ENCODE results near the gene ABCG1.
"Not testable (repeated sequence)": the region's sequence is repeated elsewhere in the genome, so short reads cannot be mapped to it uniquely, and the experiment has no call there.

ABCG1 gene

DNA sequence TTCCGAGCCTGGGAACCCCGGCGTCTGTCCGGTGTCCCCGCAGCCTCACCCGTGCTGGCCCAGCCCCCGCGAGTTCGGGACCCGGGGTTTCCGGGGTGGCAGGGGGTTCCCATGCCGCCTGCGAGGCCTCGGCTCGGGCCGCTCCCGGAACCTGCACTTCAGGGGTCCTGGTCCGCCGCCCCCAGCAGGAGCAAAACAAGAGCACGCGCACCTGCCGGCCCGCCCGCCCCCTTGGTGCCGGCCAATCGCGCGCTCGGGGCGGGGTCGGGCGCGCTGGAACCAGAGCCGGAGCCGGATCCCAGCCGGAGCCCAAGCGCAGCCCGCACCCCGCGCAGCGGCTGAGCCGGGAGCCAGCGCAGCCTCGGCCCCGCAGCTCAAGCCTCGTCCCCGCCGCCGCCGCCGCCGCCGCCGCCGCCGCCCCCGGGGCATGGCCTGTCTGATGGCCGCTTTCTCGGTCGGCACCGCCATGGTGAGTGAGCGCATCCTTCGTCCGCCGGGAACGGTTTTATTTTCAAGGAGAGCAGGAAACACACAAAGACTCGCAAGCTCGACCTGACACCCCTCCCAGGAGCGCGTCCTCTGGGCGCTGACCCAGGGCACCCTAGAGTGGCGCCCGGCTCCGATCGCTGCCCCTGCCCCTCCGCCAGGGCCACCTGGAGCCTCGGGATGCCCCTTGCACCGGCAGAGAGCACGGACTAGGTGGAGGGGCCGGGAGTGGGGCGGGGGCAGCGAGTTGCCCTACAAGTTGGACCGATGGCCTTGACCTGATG, at the start of gene ABCG1:
TSS of gene ABCG1 (plus strand) at position 305 of the 770 bp plus-strand sequence. CDS start at position 428, 123 bp downstream.
- peak within 1 kb of the TSS; percentile 72 to 76 for H3K4me3 ChIP-seq (ENCODE audit: low read depth in 1 of 2, low read length in 2 of 2)
- peaks cover 0 to 2% of the 10 kb centered on the region in 2 donors for H3K27me3 ChIP-seq (ENCODE audit: control insufficient read depth in 1 of 2, insufficient read depth in 2 of 2, low read length in 2 of 2)
- peak within 1 kb of the TSS; percentile 36 for H3K27ac ChIP-seq (ENCODE audit: low read depth, low read length)
- H3K4me1 ChIP-seq (ENCODE audit: control insufficient read depth in 1 of 2, insufficient read depth in 2 of 2, low read length in 2 of 2): peaks cover 10 to 18% of the 10 kb centered on the region in 2 donors
- H3K9ac ChIP-seq (ENCODE audit: low read depth in 1 of 2, low read length in 2 of 2): peak within 1 kb of the TSS; percentile 43 to 69
- no peaks in the 10 kb centered on the region for H3K9me3 ChIP-seq (ENCODE audit: control insufficient read depth in 1 of 2, low read length in 2 of 2)
- H3K36me3 ChIP-seq (ENCODE audit: control insufficient read depth in 1 of 2, insufficient read depth in 2 of 2, low read length in 2 of 2): no peaks in the 10 kb centered on the region

DNA sequence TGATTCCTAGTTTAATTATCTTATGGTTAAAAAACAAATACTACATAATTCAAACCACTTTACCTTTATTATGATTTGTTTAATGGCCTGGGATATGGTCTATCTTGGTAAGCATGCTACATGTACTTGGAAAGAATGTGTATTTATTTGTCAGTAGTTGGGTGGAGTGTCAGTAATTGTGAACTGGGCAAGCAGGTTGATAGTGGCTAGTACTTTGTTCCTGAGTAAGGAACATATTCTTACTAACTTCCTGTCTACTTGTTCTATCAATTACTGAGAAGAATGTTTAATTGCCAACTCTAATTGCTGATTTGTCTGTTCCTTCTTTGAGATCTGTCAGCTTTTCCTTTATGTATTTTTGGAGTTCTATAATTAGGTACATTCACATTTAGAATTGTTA, 49.2 kb upstream of the ABCG1 start:
- H3K36me3 ChIP-seq (ENCODE audit: control insufficient read depth in 1 of 2, insufficient read depth in 2 of 2, low read length in 2 of 2): no peaks in the 10 kb centered on the region
- no peak overlapping the region for H3K4me3 ChIP-seq (ENCODE audit: low read depth in 1 of 2, low read length in 2 of 2)
- H3K9me3 ChIP-seq (ENCODE audit: control insufficient read depth in 1 of 2, low read length in 2 of 2): no peaks in the 10 kb centered on the region
- no peak overlapping the region for H3K27ac ChIP-seq (ENCODE audit: low read depth, low read length)
- H3K4me1 ChIP-seq (ENCODE audit: control insufficient read depth in 1 of 2, insufficient read depth in 2 of 2, low read length in 2 of 2): peaks cover 13 to 22% of the 10 kb centered on the region in 2 donors
- no peak overlapping the region for H3K9ac ChIP-seq (ENCODE audit: low read depth in 1 of 2, low read length in 2 of 2)
- no peaks in the 10 kb centered on the region for H3K27me3 ChIP-seq (ENCODE audit: control insufficient read depth in 1 of 2, insufficient read depth in 2 of 2, low read length in 2 of 2)

DNA sequence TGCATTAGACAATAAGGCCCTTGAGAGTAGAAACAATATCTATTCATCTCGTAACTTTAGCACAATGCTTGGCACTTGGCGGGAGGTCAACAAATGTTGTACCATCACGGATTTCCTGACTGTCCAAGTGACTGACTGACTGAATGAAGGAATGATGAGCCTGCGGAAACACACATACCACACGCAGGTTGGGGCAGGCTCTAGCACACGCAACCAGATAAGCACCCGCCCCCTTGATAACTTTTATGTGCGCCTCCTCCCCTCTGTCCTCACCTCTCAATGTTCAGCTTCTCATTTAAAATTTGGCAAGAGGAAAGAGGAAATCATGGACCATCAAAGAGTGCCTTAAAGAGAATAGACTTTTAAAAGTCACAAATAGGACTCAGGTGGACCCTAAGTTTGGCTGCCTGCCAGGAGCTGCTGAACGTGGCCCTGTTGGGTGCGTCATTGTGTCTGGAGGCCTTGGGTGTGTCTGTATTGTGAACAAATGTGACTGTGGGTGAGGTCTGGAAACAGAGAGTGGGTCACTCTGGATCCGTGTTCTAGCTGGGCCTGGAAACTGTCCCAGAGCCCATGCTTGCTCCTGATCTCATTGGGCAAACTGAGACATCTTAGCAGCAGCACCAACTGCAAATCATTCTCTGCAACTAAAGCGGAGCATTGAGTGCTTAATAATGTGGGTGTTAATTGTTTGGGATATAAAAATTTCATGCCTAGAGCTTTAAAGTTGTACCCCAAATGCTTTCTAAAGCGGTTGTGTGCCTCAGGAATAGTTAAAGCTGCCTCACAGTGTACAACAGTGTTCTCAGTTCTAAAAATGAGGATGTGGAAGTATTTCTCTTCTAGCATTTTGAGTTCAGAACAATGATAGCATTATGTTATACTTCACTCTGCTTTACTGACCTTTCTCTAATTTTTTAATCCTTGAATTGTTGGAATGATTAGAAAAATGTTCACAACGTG, 47.6 kb upstream of the ABCG1 start:
- H3K36me3 ChIP-seq (ENCODE audit: control insufficient read depth in 1 of 2, insufficient read depth in 2 of 2, low read length in 2 of 2): no peaks in the 10 kb centered on the region
- no peak overlapping the region for H3K27ac ChIP-seq (ENCODE audit: low read depth, low read length)
- H3K4me3 ChIP-seq (ENCODE audit: low read depth in 1 of 2, low read length in 2 of 2): no peak overlapping the region
- H3K9me3 ChIP-seq (ENCODE audit: control insufficient read depth in 1 of 2, low read length in 2 of 2): no peaks in the 10 kb centered on the region
- peaks cover 0 to 3% of the 10 kb centered on the region in 2 donors for H3K27me3 ChIP-seq (ENCODE audit: control insufficient read depth in 1 of 2, insufficient read depth in 2 of 2, low read length in 2 of 2)
- no peak overlapping the region for H3K9ac ChIP-seq (ENCODE audit: low read depth in 1 of 2, low read length in 2 of 2)
- peaks cover 13 to 20% of the 10 kb centered on the region in 2 donors for H3K4me1 ChIP-seq (ENCODE audit: control insufficient read depth in 1 of 2, insufficient read depth in 2 of 2, low read length in 2 of 2)

DNA sequence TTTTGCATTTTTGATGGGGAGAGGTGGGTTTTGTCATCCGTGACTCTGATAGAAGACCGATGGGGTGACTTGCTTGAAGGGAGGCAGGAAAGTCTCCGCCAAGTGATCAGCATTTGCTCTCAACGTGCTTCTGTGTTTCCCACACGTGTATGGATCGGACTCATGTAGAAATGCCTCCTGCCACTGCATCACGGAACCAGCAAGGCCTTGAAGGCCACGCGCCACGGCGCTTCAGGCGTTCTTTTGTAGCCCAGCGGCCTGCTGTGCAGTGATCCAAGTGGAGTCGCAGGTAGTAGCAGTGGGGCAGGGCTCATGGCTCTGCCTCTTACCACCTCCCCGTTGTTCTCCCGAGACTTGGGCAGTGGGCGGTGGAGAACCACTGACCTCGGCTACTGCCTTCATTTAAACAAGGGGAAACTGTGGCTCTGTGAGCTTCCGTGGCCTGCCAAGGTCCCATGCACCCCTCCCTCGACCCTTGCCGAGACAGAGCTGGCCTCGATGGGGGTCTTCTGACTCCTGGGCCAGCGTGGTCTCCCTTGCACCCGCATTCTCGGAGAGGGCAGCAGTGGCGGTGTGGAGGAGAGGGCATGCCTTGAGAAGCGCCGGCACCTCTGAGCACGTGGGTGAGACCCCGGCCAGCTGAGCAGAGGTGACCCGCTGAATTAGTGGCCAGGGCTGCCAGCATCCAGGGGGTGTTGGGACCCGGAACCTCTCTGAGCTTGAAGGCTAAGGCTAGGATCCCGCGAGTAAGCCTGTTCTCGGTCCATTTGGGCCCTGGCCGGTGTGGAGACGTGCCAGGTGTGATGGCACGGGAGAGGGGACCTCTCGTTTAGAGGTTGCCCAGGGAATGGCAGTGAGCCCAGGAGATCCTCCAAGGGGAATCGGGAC, 46.1 kb upstream of the ABCG1 start:
- Histone ChIP-seq H3K9ac (ENCODE audit: low read depth in 1 of 2, low read length in 2 of 2) (no peak overlapping the region), H3K4me3 (ENCODE audit: low read depth in 1 of 2, low read length in 2 of 2) (no peak overlapping the region), H3K36me3 (ENCODE audit: control insufficient read depth in 1 of 2, insufficient read depth in 2 of 2, low read length in 2 of 2) (no peaks in the 10 kb centered on the region), H3K4me1 (ENCODE audit: control insufficient read depth in 1 of 2, insufficient read depth in 2 of 2, low read length in 2 of 2) (peaks cover 13 to 20% of the 10 kb centered on the region in 2 donors), H3K27ac (ENCODE audit: low read depth, low read length) (no peak overlapping the region), H3K27me3 (ENCODE audit: control insufficient read depth in 1 of 2, insufficient read depth in 2 of 2, low read length in 2 of 2) (peaks cover 0 to 3% of the 10 kb centered on the region in 2 donors), H3K9me3 (ENCODE audit: control insufficient read depth in 1 of 2, low read length in 2 of 2) (no peaks in the 10 kb centered on the region)

DNA sequence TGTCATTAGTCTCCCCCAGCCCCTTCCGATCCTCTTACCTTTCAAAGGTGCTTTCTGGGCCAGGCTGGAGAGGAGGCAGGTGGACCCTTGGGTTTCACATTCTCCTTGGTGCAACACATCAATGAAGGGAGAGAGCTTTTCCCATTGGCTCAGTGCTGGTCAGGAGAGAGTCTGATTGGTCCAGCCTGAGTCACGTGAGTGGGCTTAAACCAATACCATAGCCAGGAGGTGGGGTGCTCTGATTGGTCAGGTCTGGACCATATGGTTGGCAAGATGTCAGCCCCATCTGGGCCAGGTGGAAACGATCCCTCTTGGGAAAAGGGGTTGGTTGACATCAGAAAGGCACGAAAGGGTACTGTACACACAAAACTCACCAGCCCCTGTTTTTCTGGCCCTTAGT, 44.8 kb upstream of the ABCG1 start:
- Histone ChIP-seq H3K27ac (ENCODE audit: low read depth, low read length) (no peak overlapping the region), H3K9ac (ENCODE audit: low read depth in 1 of 2, low read length in 2 of 2) (no peak overlapping the region), H3K4me1 (ENCODE audit: control insufficient read depth in 1 of 2, insufficient read depth in 2 of 2, low read length in 2 of 2) (peaks cover 13 to 20% of the 10 kb centered on the region in 2 donors), H3K9me3 (ENCODE audit: control insufficient read depth in 1 of 2, low read length in 2 of 2) (no peaks in the 10 kb centered on the region), H3K36me3 (ENCODE audit: control insufficient read depth in 1 of 2, insufficient read depth in 2 of 2, low read length in 2 of 2) (no peaks in the 10 kb centered on the region), H3K4me3 (ENCODE audit: low read depth in 1 of 2, low read length in 2 of 2) (no peak overlapping the region), H3K27me3 (ENCODE audit: control insufficient read depth in 1 of 2, insufficient read depth in 2 of 2, low read length in 2 of 2) (peaks cover 0 to 3% of the 10 kb centered on the region in 2 donors)

DNA sequence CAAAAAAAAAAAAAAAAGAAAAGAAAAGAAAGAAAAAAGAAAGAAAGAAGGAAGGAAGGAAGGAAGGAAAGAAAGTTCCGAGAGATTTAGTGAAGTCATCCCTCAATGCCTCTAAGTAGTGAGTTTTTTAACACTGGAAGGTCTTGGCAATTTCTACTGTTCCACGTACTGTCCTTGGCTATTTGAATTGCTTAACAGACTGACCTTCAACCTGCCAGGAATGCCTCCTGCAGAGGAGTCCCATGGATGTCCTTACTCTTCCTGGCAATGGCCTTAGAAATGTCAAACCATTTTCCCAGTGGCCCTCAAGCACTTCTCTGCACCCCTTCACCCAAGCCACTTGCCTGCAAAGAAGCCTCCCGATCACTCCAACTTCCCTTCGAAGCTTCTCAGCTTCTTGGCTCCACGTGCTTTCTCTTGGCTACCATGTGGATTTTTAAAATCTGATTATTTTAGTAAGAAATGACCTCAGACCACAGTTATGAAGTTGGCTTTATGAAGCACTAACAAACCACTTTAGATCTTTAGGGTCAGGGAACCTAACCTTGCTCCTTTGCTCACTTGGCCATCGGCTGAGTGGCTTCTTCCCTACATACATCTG, 43.7 kb upstream of the ABCG1 start:
- no peak overlapping the region for H3K9ac ChIP-seq (ENCODE audit: low read depth in 1 of 2, low read length in 2 of 2)
- no peaks in the 10 kb centered on the region for H3K36me3 ChIP-seq (ENCODE audit: control insufficient read depth in 1 of 2, insufficient read depth in 2 of 2, low read length in 2 of 2)
- H3K9me3 ChIP-seq (ENCODE audit: control insufficient read depth in 1 of 2, low read length in 2 of 2): no peaks in the 10 kb centered on the region
- peaks cover 11 to 16% of the 10 kb centered on the region in 2 donors for H3K4me1 ChIP-seq (ENCODE audit: control insufficient read depth in 1 of 2, insufficient read depth in 2 of 2, low read length in 2 of 2)
- H3K27ac ChIP-seq (ENCODE audit: low read depth, low read length): no peak overlapping the region
- peaks cover 0 to 3% of the 10 kb centered on the region in 2 donors for H3K27me3 ChIP-seq (ENCODE audit: control insufficient read depth in 1 of 2, insufficient read depth in 2 of 2, low read length in 2 of 2)
- H3K4me3 ChIP-seq (ENCODE audit: low read depth in 1 of 2, low read length in 2 of 2): no peak overlapping the region

DNA sequence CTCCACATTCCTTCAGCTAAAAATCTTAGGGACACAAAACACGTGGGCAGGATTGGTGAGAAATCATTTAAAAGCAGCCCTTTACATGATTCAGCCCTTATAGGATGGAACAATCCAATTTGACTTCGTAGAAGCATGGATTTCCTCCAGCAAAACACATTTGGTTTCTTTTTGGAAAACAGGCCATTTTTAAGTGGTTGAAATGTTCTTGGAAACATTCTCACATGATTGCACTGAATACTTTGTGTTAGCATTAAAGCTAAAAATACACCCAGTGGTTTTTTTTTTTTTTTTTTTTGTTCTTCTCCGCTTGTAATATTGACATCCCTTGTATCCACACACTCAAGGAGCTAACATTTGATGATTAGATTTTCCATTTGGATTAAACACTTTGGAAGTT, 42.1 kb upstream of the ABCG1 start:
- peaks cover 0 to 3% of the 10 kb centered on the region in 2 donors for H3K27me3 ChIP-seq (ENCODE audit: control insufficient read depth in 1 of 2, insufficient read depth in 2 of 2, low read length in 2 of 2)
- no peak overlapping the region for H3K4me3 ChIP-seq (ENCODE audit: low read depth in 1 of 2, low read length in 2 of 2)
- H3K4me1 ChIP-seq (ENCODE audit: control insufficient read depth in 1 of 2, insufficient read depth in 2 of 2, low read length in 2 of 2): no peaks in the 10 kb centered on the region
- no peaks in the 10 kb centered on the region for H3K9me3 ChIP-seq (ENCODE audit: control insufficient read depth in 1 of 2, low read length in 2 of 2)
- no peak overlapping the region for H3K9ac ChIP-seq (ENCODE audit: low read depth in 1 of 2, low read length in 2 of 2)
- H3K36me3 ChIP-seq (ENCODE audit: control insufficient read depth in 1 of 2, insufficient read depth in 2 of 2, low read length in 2 of 2): no peaks in the 10 kb centered on the region
- no peak overlapping the region for H3K27ac ChIP-seq (ENCODE audit: low read depth, low read length)

DNA sequence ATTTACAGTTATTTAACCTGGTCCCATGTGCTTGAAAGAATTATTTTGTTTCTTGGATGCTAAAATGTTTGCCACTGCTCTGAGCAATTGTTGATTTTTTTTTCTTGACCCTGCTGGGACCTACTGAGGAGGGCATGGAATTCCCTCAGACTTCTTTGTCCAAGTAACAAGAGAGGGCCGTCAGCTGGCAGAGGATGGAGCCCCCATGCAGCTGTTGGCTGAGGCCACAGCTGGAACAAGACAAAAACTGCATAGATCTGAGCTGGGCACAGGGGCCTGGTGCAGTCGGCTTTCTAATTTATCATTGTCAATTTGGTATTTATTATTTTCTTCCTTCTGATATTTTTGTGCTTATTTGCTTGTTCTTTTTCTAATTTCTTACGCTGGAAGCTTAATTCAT, 39.6 kb upstream of the ABCG1 start:
- Histone ChIP-seq H3K4me3 (ENCODE audit: low read depth in 1 of 2, low read length in 2 of 2) (no peak overlapping the region), H3K9ac (ENCODE audit: low read depth in 1 of 2, low read length in 2 of 2) (no peak overlapping the region), H3K27ac (ENCODE audit: low read depth, low read length) (no peak overlapping the region), H3K9me3 (ENCODE audit: control insufficient read depth in 1 of 2, low read length in 2 of 2) (no peaks in the 10 kb centered on the region), H3K27me3 (ENCODE audit: control insufficient read depth in 1 of 2, insufficient read depth in 2 of 2, low read length in 2 of 2) (peaks cover 0 to 3% of the 10 kb centered on the region in 2 donors), H3K4me1 (ENCODE audit: control insufficient read depth in 1 of 2, insufficient read depth in 2 of 2, low read length in 2 of 2) (no peaks in the 10 kb centered on the region), H3K36me3 (ENCODE audit: control insufficient read depth in 1 of 2, insufficient read depth in 2 of 2, low read length in 2 of 2) (no peaks in the 10 kb centered on the region)

DNA sequence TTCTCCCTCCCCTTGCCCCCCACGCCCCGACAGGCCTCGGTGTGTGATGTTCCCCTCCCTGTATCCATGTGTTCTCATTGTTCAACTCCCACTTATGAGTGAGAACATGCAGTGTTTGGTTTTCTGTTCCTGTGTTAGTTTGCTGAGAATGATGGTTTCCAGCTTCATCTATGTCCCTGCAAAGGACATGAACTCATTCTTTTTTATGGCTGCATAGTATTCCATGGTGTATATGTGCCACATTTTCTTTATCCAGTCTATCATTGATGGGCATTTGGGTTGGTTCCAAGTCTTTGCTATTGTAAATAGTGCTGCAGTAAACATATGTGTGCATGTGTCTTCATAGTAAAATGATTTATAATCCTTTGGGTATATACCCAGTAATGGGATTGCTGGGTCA, 38.9 kb upstream of the ABCG1 start:
- H3K27me3 ChIP-seq (ENCODE audit: control insufficient read depth in 1 of 2, insufficient read depth in 2 of 2, low read length in 2 of 2); H3K9ac ChIP-seq (ENCODE audit: low read depth in 1 of 2, low read length in 2 of 2); H3K4me3 ChIP-seq (ENCODE audit: low read depth in 1 of 2, low read length in 2 of 2); H3K4me1 ChIP-seq (ENCODE audit: control insufficient read depth in 1 of 2, insufficient read depth in 2 of 2, low read length in 2 of 2); H3K9me3 ChIP-seq (ENCODE audit: control insufficient read depth in 1 of 2, low read length in 2 of 2); H3K36me3 ChIP-seq (ENCODE audit: control insufficient read depth in 1 of 2, insufficient read depth in 2 of 2, low read length in 2 of 2); H3K27ac ChIP-seq (ENCODE audit: low read depth, low read length): not testable (repeated sequence)

All from duodenal mucosa (tissue), 2 donors.